GM18873 (cell line): ENCODE results near the gene FMO1.
"Not testable (repeated sequence)": the region's sequence is repeated elsewhere in the genome, so short reads cannot be mapped to it uniquely, and the experiment has no call there.

Source experiments
- ATAC-seq: cut with Tn5 transposase; IDR thresholded peaks from one replicate; pipeline ENCODE4 v1.9.1; 2021; ENCODE audit warnings: mild to moderate bottlenecking, moderate library complexity, moderate number of reproducible peaks; ENCODE audit not compliant: unreplicated experiment, low FRiP score

Gene FMO1

GRCh38 chr1:171248302-171248701 is at the start of gene FMO1:
TSS of gene FMO1 (plus strand) at chr1:171248494. CDS start at chr1:171258088, 9,594 bp downstream.
- ATAC-seq: no peak

GRCh38 chr1:171204296-171204695 is 44.0 kb upstream of the FMO1 start:
- no peak for ATAC-seq

- ATAC-seq: no peak
These were observed 41.9 kb upstream of the FMO1 start for GRCh38 chr1:171206204-171206977.

- no peak for ATAC-seq
These were observed 41.3 kb upstream of the FMO1 start for GRCh38 chr1:171206978-171207355.

GRCh38 chr1:171207377-171207776 is 40.9 kb upstream of the FMO1 start:
- ATAC-seq: no peak

- ATAC-seq: no peak
These were observed 37.9 kb upstream of the FMO1 start for GRCh38 chr1:171210355-171210754.

- no peak for ATAC-seq
These were observed 35.5 kb upstream of the FMO1 start for GRCh38 chr1:171212607-171213351.

GRCh38 chr1:171213559-171214454 is 34.5 kb upstream of the FMO1 start:
- no peak for ATAC-seq

- ATAC-seq: no peak
These were observed 30.4 kb upstream of the FMO1 start for GRCh38 chr1:171217658-171218443.

- no peak for ATAC-seq
These were observed 29.6 kb upstream of the FMO1 start for GRCh38 chr1:171218661-171219060.

- no peak for ATAC-seq
These were observed 28.8 kb upstream of the FMO1 start for GRCh38 chr1:171219346-171220080.

- ATAC-seq: no peak
These were observed 28.2 kb upstream of the FMO1 start for GRCh38 chr1:171220081-171220420.

- no peak for ATAC-seq
These were observed 27.7 kb upstream of the FMO1 start for GRCh38 chr1:171220581-171221054.

- ATAC-seq: no peak
These were observed 26.4 kb upstream of the FMO1 start for GRCh38 chr1:171221665-171222591.

GRCh38 chr1:171222936-171223335 is 25.4 kb upstream of the FMO1 start:
- ATAC-seq: no peak

- not testable (repeated sequence) for ATAC-seq
These were observed 24.0 kb upstream of the FMO1 start for GRCh38 chr1:171224257-171224656.

- peak; percentile 74 for ATAC-seq
These were observed 21.4 kb upstream of the FMO1 start for GRCh38 chr1:171226747-171227370.

GRCh38 chr1:171231326-171231725 is 17.0 kb upstream of the FMO1 start:
- no peak for ATAC-seq
